ENCODE measurements around the gene TFAP2A.

TFAP2A gene

DNA sequence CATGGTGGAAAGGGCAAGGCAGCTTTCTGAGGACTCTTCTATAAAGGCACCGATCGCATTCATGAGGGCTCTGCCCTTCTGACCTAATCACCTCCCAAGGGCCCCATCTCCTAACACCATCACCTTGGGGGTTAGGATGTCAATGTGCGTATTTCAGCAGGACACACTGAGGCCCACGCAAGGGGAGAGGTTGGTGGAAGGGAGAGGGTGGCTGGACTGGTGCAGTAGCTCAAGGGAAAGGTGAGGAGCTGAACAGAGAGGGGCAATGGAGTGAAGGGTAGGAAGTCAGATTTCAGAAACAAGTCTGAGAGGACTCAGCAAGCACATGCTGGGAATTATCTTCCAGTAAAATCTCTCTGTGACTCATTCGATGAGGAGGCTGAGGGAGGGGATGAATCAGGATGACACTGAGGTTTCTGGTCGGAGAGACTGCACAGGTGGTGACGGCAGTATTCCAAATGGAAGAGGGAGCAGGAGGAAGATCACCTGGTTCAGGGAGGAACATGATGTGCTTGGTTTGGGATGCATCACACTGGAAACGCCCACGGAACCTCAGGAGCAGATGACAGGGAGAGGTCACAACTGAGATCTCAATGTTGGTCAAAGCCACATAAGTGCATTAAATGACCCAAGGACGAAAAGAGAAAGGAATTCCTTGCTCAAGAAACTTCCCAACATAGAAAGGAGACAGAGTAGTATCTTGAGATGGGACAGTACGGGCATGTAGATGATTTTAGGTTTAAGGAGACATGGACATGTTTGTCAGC is 67.1 kb downstream of the TFAP2A start:
- FAIRE-seq (peak; percentile 13), DNase-seq (ENCODE audit: insufficient read length, low spot score) (peak; percentile 72)
